ENCODE measurements around the gene ZNF219. TPM values are rescaled to one million over a fixed set of nuclear protein-coding genes. Genes with fewer than 3 reads are reported as not detected.
A peak's percentile ranks its signal among the peaks of the same experiment; 100 is the strongest.

The ZNF219 gene
- total RNA-seq (ENCODE audit: low replicate concordance) = 5.9 and 22.4 TPM in 2 replicates

GRCh38 chr14:21098076-21098891 lies at the start of gene ZNF219:
Gene ZNF219, minus strand, starts transcription at chr14:21098655. Its CDS starts 5,064 bp downstream, at chr14:21093591.
- peak within 1 kb of the TSS; percentile 72 for H3K4me3 ChIP-seq (ENCODE audit: low read depth, low read length)
- TF ChIP-seq, protein P1, sequence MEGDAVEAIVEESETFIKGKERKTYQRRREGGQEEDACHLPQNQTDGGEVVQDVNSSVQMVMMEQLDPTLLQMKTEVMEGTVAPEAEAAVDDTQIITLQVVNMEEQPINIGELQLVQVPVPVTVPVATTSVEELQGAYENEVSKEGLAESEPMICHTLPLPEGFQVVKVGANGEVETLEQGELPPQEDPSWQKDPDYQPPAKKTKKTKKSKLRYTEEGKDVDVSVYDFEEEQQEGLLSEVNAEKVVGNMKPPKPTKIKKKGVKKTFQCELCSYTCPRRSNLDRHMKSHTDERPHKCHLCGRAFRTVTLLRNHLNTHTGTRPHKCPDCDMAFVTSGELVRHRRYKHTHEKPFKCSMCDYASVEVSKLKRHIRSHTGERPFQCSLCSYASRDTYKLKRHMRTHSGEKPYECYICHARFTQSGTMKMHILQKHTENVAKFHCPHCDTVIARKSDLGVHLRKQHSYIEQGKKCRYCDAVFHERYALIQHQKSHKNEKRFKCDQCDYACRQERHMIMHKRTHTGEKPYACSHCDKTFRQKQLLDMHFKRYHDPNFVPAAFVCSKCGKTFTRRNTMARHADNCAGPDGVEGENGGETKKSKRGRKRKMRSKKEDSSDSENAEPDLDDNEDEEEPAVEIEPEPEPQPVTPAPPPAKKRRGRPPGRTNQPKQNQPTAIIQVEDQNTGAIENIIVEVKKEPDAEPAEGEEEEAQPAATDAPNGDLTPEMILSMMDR (IDR thresholded peaks at IDR 0.05; ENCODE audit: insufficient read depth, low read length) = peak; percentile 9
- peak; percentile 50 for DNase-seq (ENCODE audit: low read depth)

GRCh38 chr14:21145437-21145836 lies 47.0 kb upstream of the ZNF219 start:
- no peak overlapping the region for H3K4me3 ChIP-seq (ENCODE audit: low read depth, low read length)
- TF ChIP-seq, protein P1 (IDR thresholded peaks at IDR 0.05; ENCODE audit: insufficient read depth, low read length) = no peak
- no peak for DNase-seq (ENCODE audit: low read depth)

DNA sequence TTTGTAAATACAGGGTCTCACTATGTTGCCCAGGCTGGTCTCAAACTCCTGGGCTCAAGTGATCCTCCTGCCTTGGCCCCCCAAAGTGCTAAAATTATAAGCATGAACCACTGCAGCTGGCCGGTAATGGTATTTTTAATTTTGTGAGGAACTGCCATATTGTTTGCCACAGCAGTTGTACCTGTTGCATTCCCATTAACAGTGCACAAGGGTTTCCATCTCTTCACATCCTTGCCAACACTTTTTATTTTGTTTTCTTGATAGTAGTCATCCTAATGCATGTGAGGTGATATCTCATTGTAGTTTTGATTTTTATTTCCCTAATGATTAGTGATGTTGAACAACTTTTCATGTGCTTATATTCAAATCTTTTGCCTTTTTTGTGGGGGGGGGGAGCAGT lies 43.9 kb upstream of the ZNF219 start:
- no peak for DNase-seq (ENCODE audit: low read depth)
- TF ChIP-seq, protein P1 (IDR thresholded peaks at IDR 0.05; ENCODE audit: insufficient read depth, low read length) = no peak
- H3K4me3 ChIP-seq (ENCODE audit: low read depth, low read length) = no peak overlapping the region

DNA sequence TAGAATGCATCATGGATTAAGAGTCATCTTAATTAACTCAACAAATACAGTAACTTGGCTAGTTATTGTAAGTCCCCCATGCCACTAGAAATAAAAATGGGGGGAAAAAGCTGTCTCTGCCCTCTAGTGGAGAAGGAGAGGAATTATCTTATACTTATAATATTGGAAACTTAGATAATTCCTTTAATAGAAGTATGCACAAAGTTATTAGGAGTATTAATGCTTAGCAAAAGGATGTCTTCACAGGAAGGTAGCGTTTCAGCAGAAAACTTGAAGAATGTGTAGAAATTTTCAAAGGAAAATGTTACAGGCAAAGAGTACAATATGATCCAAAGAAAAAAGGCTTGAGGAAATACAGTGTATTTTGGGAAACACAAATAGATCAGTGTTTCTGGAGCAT lies 37.6 kb upstream of the ZNF219 start:
- no peak overlapping the region for H3K4me3 ChIP-seq (ENCODE audit: low read depth, low read length)
- DNase-seq (ENCODE audit: low read depth) = peak; percentile 26
- TF ChIP-seq, protein P1 (IDR thresholded peaks at IDR 0.05; ENCODE audit: insufficient read depth, low read length) = peak; percentile 70

- no peak for DNase-seq (ENCODE audit: low read depth)
- no peak overlapping the region for H3K4me3 ChIP-seq (ENCODE audit: low read depth, low read length)
- TF ChIP-seq, protein P1 (IDR thresholded peaks at IDR 0.05; ENCODE audit: insufficient read depth, low read length) = no peak
These were observed 35.4 kb upstream of the ZNF219 start for GRCh38 chr14:21133901-21134300.

DNA sequence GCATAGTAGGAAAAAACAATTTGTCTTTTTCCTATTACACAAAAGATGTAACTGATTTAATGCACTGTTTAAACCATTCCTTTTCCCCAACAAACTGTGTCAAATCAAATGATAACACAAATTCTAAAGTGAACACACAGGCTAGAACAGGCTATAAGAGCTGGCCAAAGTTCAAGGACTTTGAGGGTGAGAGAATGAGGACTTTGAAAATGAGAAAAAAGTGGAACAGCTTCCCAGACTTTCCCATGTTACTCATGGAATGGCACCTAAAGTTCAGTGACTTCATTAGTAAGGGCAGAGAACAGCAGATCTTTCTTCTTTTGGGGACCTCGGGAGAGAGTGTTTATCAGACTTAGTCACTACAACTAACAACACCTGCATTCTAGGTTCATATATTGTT lies 25.0 kb upstream of the ZNF219 start:
- no peak overlapping the region for H3K4me3 ChIP-seq (ENCODE audit: low read depth, low read length)
- DNase-seq (ENCODE audit: low read depth) = no peak

More for the DNA sequence above, 25.0 kb upstream of the ZNF219 start:
- TF ChIP-seq, protein P1 (IDR thresholded peaks at IDR 0.05; ENCODE audit: insufficient read depth, low read length) = no peak

Data from fibroblast of the aortic adventitia (primary cell).